ENCODE data around the gene SELENOT.
"Not testable (repeated sequence)": the region's sequence is repeated elsewhere in the genome, so short reads cannot be mapped to it uniquely, and the experiment has no call there.

SELENOT gene

DNA sequence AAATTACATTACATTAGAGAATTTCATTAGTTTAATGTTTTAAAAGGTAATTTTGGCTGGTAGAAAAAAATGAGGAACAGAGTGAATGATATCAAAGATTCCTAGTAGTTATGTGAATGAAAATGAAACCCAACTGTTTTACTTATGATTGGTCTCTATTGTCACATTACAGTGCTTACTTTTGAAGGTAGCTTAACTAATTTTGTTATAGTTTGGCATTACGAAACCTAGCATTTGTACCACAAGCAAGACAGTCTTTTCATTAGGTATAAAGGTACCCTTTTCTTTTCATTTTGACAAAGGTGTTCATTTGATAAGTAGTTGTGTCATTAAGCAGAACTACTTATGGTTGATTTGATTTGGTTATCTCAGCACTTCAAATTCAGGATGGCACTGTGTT, 6.9 kb downstream of the SELENOT start:
- DNase-seq, result no peak

DNA sequence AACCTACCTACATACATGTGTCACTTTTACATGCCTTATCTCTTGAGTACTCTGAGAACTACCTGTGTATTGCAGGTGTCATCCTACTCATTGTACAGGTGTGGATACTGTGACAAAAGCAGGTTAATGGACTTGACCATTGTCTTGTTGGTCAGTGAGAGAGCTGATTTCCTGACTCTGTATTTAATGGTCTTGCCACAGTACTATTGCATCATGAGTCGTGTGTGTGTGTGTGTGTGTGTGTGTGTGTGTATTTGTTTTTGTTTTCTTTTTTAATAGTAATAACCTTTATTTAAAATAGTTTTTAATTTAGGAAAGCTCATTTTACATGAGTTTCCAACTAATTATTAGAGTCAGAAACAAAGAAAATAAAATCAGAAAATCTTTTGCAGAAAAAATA, 7.7 kb downstream of the SELENOT start:
- DNase-seq, result no peak

DNA sequence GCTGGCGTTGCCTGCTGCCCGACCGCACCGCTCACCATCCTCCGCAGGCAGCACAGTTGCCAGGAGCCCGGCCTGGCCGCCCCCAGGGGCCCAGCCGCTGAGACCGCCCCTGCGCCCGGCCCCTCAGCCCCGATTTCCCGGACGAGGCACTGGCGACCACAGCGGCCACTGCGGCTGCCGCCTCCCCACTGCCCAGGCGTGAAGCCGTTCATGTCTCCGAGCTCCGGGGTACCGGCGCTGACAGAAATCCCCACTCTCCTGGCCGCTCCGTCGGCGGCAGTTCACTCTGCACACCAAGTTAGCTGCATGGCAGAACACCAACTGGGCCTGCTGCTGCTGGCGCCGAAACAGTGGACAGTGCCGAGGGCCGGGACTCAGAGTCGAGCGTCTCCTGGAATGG, 8.5 kb downstream of the SELENOT start:
- no peak for DNase-seq

DNA sequence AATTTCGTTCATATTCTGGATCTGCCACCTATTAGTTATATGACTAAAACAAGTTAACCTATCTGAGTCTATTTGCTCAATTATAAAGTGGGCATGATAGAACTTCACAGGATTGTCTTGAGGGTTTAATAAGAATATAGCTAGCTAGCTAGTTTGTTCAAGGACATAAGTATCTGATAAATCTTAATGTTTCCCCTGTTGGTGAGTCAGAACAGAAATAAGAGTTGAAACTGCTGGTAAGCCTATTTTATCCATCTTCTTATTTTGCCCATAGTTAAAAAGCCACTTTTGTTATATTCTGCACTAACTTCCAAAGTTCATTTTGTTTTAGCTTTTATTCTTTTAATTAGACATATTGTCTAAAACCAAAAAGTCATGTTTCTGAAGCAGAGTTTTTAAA, 9.4 kb downstream of the SELENOT start:
- no peak for DNase-seq

DNA sequence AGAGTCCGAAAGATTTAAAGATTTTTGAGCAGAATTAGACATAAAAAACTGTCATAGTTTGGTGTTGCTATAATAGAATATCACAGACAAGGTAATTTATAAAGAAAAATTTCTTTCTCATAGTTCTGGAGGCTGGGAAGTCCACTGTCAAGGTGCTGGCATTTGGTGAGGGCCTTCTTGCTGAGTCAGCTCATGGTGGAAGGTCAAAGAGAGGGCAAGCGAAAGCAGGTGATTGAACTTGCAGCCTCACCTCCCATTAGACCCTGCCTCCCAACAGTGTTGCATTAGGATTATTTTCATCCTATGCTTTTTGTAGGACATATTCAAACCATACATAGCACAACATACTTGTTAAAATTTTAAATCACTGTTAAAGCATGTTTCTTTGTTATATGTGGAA, 9.9 kb downstream of the SELENOT start:
- DNase-seq, result no peak

DNA sequence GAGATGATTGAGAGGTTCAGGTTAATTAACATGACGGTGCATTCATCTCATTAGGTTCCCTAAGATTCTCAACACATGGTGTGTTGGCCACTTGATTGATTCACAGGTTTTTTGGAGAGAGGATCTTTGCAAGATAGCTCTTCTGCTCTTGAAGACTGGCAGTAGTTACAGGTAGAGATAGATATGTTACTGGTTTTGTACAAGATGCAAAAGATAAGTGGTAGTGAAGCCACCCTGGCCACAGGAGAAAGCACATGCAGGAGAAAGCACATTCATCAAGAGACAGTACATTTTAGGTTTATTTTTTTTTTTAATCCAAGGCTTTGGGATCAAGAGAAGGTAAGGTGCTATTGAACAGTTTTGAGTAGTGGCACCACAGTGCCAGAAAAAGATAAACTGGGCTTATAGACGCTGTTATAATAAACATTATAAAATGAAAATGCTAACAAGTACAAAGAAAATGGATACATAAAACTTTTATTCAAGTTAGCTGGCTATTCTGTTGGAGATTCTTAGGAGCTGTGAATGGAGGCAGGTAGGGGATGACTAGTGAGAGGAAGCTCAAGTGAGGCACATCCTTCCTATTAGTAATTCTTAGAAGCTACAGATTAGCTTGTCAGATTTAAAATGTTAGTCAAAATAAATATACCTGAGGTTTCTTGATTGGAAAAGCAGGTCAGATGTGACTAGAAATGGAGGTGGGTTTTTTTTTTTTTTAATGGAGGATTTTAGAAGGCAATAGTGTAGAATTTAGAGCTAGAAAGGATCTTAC, 10.8 kb downstream of the SELENOT start:
- no peak for DNase-seq

DNA sequence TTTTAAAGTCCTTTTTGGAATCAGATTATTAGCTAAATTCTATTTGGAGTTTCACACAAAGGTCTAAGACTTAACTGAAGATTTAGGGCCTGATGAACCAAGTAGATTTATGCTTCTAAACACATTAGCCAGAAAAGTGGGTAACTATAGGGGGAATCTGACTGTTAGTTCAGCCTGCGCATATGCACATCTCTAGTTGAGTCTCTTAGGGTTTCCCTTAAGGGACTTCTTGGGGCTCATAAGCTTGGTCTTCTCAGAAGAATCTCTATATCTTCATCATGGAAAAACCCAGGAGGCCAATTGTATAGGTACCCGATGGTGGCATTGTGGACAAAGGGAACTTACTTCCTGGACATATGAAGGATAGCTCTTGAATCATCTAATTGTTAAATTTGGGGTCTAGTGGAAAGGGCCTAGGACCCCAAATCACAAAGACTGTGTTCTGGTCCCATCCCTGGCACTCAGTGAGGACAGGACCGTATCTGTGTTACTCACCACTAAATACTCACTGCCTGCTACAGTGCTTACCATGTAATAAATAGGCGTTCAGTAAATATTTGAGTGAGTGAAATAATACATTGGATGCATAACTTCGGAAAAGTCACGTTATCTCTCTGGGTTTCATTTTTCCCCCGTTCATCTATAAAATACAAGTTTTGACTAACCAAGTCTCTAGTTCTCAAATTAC, 17.0 kb downstream of the SELENOT start:
- DNase-seq, result no peak

DNA sequence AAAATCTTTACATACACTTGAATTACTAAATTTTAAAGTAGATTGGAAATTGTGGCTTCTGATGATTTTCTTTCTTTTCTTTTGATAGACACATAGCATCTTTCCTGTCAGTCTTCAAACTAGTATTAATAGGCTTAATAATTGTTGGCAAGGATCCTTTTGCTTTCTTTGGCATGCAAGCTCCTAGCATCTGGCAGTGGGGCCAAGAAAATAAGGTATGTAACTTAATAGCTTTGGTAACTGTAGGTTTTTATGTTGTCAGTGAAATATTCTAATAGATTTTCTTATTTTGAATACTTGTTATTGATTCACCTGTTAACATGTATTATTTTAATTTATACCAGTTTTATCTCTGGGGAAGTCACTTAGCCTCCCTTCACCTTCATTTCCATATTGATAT, 19.8 kb downstream of the SELENOT start:
- not testable (repeated sequence) for DNase-seq

DNA sequence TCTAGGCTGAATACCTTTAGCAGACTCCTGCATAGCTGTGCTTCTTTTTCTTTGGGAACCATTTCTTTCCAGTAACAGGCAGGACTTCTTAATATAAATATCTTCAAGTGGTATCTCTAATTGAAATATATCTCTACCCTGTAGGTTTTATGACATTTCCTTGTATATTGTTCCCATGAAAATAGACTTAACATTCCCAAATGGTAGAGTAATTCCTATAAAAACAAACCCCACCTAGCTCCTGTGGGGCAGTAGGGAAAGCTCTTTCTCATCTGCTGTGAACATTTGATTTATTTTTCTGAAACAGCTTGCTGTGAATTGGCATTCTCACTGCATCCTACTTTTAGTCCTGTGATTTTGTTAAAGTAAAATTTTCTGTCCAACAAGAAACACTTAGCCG, 20.8 kb downstream of the SELENOT start:
- DNase-seq, result no peak

DNA sequence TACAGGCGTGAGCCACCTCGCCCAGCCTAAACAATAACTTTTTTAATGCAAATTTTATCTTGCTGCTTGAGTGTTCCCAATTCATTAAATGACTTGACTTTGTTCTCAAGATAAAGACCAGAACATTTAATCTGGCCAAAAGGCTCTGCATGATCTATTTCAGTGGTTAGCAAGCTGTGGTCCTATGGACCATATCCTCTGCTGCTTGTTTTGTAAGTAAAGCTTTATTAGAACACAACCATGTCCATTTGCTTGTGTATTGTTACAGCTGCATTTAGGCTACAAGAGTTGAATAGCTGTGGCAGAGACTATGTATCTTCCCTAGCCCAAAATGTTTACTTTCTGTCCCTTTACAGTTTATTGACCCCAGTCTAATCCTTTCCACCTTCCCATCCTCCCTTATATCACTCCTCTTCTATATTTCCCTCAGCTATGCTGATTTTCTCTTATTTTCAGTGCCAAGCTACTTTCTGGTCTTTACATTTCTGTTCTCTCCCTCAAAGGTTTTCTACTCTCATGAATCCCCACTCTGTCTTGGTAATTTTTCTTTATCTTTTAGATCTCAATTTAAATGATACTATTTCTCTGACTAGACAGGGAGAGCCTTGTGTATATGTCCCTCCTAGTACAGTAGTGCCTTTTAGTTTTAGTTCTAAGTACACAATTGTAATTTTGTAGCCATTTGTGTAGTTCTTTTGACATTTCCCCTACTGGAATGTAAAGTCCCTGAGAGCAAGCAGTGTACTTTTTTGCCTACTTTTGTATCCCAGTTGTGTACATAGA, 23.2 kb downstream of the SELENOT start:
- DNase-seq, result no peak

DNA sequence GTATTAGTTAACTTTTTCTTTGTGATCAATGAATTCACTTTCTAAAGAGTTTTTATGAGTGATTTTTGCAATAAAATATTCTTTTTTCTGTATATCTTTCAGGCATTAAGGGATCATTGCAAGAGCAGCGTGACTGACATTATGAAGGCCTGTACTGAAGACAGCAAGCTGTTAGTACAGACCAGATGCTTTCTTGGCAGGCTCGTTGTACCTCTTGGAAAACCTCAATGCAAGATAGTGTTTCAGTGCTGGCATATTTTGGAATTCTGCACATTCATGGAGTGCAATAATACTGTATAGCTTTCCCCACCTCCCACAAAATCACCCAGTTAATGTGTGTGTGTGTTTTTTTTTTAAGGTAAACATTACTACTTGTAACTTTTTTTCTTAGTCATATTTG, 24.4 kb downstream of the SELENOT start:
- no peak for DNase-seq

DNA sequence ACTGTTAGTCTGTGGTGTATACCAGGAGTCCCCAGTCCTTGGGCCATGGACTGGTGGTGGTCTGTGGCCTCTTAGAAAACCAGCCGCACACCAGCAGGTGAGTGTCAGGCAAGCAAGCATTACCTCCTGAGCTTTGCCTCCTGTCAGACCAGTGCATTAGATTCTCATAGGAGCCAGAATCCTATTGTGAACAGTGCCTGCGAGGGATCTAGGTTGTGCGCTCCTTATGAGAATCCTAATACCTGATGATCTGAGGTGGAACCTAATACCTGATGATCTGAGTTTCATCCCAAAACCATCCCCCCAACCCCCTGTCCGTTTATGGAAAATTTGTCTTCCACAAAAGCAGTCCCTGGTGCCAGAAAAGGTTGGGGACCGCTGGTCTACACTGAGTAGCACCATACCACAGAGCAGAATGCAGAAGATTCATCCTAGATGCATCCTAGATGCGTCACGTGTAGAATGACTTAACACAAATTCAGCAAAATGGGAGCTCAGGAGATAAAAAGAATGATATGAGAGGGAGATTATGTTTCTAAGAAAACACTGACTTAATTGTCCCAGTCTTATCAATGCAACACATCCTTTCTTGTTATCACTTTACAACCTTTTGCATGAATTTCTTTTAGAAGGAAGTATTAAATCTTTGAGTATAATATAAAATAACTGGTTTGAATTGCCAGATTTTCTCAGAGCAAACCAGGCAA, 28.5 kb downstream of the SELENOT start:
- no peak for DNase-seq

DNA sequence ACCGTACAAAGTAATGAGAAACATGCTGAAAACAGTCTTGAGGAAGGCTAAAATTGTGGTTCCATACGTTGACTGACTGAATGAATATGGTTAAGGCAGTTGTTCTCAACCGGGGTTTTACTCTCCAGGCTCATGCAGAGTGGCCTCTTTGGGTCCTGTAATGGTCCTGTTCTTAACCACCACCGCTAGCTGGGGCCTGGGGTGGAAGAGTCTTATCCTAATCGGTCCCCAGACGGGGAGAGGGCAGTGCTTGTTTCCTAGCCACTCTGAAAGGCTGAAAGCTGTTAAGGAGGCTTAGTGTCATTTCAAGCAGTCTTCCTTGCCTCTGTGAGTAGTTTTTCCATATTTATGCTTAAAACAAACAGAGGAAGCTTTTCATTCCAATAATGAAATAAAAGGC, 32.0 kb downstream of the SELENOT start:
- no peak for DNase-seq

DNA sequence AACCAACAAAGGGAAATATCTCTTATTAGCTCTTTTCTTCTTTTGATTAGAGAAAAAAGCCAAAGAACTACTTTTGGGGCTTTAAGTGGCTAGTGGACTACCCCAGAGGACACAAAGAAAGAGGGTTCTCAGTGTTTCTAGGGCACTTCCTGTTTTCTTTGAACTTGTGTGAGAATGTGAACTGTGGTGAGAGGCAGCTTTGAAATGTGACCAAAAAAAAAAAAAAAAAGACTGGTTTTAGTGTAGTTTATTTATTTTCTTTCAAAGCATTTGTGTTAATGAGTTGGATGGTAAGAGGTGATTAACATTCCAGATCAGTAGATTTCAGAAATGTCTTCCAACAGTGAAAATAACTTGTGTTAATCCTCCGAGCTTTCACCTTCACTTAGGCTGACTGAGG, 32.4 kb downstream of the SELENOT start:
- no peak for DNase-seq

DNA sequence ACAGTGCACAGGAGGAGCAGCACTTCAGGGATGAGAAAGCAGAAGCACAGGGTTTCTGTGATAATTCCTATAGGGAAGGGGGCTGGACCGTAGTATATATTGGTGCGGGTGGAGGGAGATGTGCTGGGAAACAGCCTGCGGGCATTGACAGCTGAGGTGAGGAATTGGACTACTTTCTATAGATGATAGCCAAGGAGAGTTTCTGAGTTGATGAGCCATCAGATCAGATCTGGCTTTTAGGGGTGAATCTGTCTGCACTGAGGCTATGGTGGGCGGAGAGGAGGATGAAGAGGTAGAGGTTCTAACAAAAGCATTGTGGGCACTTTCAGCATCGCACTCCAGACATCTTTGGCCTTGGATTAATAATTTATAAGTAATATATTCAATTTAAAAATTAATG, 33.1 kb downstream of the SELENOT start:
- no peak for DNase-seq

DNA sequence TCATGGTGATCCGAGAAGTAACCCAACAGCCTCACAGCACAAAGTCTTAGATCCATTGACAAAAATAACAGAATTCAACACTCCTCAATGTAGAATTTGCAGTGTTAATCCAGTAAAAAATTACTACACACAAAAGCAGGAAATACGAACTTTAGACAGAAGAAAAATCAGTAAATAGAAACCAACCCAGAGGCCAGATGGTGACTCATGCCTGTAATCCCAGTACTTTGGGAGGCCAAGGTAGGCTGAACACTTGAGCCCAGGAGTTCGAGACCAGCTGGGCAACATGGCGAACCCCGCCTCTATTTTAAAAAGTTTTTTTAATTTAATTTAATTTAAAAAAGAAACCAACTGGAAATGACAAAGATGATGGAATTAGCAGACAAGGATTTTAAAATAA, 36.1 kb downstream of the SELENOT start:
- DNase-seq, result no peak

DNA sequence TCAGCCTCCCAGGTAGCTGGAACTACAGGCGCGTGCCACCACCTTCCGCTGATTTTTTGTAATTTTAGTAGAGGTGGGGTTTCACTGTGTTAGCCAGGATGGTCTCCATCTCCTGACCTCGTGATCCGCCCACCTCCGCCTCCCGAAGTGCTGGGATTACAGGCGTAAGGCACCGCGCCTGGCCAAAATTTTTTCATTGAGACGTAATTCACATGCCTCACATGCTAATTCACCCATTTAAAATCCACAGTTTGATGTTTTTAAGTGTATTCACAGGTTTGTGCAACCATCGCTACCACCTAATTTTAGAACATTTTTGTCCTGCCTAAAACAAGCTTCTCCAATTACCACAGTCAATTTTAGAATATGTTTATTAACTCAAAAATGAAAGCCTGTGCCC, 37.1 kb downstream of the SELENOT start:
- DNase-seq, result no peak

DNA sequence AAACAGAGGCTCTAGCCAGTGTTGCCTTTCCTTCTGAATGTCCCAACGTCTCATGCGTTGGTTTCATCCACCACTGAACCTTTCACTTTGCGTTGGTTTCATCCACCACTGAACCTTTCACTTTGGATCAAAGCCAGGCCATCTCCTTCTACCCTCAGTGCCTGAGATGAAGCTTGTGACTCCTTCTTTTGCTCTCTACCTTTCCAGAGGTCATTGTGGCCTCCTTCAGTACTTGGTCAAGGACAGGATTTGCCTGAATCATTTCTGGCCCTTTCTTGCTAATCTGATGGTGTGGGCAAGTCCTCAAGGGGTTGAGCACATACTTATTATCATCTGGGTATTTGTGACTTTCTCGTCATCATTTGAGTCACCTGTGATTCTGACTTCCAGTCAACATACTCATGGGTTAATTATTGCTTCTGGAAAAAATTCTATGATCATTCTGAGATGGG, 50.0 kb downstream of the SELENOT start:
- DNase-seq, result no peak

DNA sequence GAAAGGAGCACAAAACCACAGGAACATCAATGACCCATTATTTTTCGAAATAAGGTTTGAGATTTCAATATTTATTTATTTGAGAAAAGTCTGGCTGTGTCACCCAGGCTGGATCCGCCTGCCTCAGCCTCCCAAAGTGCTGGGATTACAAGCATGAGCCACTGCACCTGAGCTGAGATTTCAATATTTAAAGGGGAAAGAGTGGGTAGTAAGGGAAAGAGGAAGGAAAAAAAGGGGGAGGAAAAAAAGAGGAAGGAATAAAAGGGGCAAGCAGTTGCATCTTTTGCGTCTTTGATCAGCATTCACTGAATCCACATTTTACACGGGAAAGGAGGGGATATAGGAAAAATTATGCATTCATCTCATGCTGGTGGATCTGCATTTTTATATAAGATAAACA, 53.2 kb downstream of the SELENOT start:
- no peak for DNase-seq

DNA sequence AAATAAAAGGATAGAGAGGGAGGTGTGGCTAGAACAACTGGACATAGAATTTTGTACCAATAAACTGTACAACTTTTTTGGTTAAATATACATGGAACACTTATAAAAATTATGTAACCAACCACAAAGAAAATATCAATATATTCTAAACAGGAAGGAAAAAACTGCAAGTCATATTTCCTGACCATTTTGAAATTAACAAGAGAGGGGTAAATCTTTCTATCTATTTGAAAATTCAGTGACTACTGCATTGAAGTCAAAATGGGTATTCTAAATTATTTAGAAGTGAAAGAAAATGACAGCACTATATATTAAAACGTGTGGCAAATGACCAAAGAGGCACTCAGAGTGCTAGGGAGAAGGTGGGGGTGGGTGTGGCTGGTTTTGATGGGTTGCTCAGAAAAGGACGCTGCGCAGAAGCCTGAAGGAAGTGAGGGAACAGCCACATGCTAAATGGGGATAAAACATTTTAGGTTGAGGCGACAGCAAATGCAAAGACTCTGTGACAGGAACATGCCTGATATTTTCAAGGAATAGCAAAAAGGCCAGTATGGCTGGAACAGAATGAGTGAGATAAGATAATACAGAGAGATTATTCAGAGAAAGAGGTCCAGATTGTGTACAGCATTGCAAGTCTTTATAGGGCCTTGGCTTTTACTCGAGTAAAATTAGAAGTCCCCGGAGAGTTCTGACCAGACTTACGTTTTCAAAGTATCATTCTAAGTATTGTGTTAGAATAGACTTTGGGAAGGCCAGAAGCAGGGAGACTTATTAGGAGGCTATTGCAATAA, 59.5 kb downstream of the SELENOT start:
- no peak for DNase-seq

DNA sequence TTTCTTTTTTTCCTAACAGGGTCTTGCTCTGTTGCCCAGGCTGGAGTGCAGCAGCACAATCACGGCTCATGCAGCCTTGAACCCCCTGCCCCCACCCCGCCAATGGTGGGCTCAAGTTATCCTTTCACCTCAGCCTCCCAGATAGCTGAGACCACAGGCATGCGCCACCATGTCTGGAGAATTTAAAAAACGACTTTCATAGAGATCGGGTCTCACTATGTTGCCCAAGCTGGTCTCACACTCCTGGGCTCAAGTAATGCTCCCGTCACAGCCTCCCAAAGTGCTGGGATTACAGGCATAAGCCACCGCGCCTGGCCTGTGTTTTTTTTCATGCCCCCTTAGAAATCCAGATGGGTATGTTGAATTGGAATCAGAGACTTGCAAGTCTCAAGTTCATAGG, 60.3 kb downstream of the SELENOT start:
- no peak for DNase-seq

DNA sequence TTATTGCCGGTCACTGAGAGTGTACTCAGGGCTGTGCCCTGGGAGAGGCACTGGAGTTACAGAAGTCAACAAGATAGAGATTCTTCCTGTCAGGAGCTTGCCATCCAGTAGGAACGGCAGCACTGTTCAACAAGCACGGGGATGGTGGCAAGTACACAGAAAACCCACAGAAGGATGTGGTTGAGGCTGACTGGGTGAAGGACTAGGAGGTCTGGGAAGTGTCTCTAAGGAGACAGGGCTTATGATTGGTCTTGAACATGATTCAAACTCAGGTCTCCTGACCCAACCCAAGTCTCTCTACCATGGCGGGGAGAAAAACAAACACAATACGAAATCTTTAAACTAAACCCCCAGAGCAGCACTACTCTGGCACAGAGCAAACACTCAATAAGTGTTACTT, 63.0 kb downstream of the SELENOT start:
- no peak for DNase-seq

Data from NCI-H2081 treated with DMSO at 0.1 percent for 48 hours (cell line).